Neural crest cell (in vitro differentiated cells): ENCODE results near the gene CALML6. TPM values are rescaled to one million over a fixed set of nuclear protein-coding genes. Genes with fewer than 3 reads are reported as not detected.

ENCODE experiments used
- DNase-seq: peaks from one replicate; pipeline ENCODE4 v3.0.0; 2021; ENCODE audit warnings: low read depth, mixed read lengths, low spot score
- H3K27ac Mint-ChIP-seq: one replicate; pipeline ENCODE4 v1.8.0; 2021; ENCODE audit warnings: mild to moderate bottlenecking, mixed read lengths; ENCODE audit not compliant: unreplicated experiment
- H3K27me3 Mint-ChIP-seq: 2 replicates; pipeline ENCODE4 v1.8.0; 2021; ENCODE audit warnings: low read depth, mild to moderate bottlenecking, mixed read lengths
- H3K36me3 Mint-ChIP-seq: 2 replicates; pipeline ENCODE4 v1.8.0; 2021; ENCODE audit warnings: low read depth, mild to moderate bottlenecking, mixed read lengths
- H3K4me1 Mint-ChIP-seq: 2 replicates; pipeline ENCODE4 v1.8.0; 2021; ENCODE audit warnings: mixed read lengths
- H3K4me3 Mint-ChIP-seq: one replicate; pipeline ENCODE4 v1.8.0; 2021; ENCODE audit warnings: mild to moderate bottlenecking, mixed read lengths
- H3K9me3 Mint-ChIP-seq: 2 replicates; pipeline ENCODE4 v1.8.0; 2021; ENCODE audit warnings: mixed read lengths
- total RNA-seq: library from RNA; stranded (reverse); gene quantifications from 2 replicates; pipeline ENCODE4 v1.2.1, GENCODE V29; 2021
- TF ChIP-seq, protein P1 (sequence below): fragments of 200-600 bp; sonication (generic); conservative IDR thresholded peaks from 2 replicates; pipeline ENCODE4 v1.5.0; 2021; ENCODE audit warnings: antibody characterized with exemption, mild to moderate bottlenecking

Gene CALML6
- total RNA-seq, 1 donor from 2014 or later: 0.63 TPM

DNA sequence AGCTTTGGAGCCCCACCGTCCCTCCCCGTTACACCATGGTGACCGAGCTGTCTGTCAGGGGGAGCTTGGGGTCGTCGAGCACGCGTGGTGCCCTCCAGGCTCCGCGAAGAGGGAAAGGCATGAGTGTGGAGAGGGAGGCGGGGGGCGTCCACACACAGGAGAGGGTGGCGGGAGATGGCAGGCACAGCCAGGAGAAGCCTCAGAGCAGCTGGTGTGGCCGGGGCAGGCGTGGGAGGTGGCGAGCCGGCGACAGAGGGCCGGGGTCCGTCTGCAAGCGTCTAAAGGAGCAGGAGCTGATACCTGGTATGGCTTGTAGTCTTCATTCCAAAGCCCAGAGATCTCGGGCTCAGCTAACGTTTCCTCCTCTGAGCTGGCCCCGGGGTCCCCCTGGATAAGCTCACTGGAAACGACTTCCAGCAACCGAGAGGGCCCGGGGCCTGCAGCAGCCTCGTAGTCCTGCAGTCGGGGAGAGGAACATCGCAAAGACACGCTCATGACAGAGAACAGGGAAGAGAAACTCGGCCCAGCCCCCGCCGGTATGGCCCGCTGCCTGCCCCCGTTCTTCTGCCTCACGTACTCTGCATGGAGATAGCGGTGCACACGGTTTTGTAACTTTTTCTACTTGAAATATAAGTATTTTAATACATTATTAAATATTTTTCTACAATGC, 51.1 kb downstream of the CALML6 start:
- Mint-ChIP-seq H3K4me3 (no peak overlapping the region), H3K27me3 (no peaks in the 10 kb centered on the region), H3K36me3 (no peaks in the 10 kb centered on the region), H3K9me3 (no peaks in the 10 kb centered on the region), H3K4me1 (peaks cover 7% of the 10 kb centered on the region), H3K27ac (no peak overlapping the region)
- TF ChIP-seq, protein P1, sequence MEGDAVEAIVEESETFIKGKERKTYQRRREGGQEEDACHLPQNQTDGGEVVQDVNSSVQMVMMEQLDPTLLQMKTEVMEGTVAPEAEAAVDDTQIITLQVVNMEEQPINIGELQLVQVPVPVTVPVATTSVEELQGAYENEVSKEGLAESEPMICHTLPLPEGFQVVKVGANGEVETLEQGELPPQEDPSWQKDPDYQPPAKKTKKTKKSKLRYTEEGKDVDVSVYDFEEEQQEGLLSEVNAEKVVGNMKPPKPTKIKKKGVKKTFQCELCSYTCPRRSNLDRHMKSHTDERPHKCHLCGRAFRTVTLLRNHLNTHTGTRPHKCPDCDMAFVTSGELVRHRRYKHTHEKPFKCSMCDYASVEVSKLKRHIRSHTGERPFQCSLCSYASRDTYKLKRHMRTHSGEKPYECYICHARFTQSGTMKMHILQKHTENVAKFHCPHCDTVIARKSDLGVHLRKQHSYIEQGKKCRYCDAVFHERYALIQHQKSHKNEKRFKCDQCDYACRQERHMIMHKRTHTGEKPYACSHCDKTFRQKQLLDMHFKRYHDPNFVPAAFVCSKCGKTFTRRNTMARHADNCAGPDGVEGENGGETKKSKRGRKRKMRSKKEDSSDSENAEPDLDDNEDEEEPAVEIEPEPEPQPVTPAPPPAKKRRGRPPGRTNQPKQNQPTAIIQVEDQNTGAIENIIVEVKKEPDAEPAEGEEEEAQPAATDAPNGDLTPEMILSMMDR: no peak
- no peak for DNase-seq

Other genes with a start within 250 kb of the CALML6 start
- 96.3 and 99.0 TPM in 2 replicates for gene SLC35E2B, start 222.5 kb upstream of the CALML6 start, total RNA-seq
- 47.8 and 48.9 TPM in 2 replicates for gene CDK11A, start 190.9 kb upstream of the CALML6 start, total RNA-seq
- 88.4 and 91.9 TPM in 2 replicates for gene NADK, start 136.8 kb upstream of the CALML6 start, total RNA-seq
- gene GNB1, start 24.2 kb upstream of the CALML6 start, total RNA-seq: 470 and 474 TPM in 2 replicates
- gene TMEM52, start 4.0 kb downstream of the CALML6 start, total RNA-seq: 3.7 and 4.6 TPM in 2 replicates
- 0.12 and 0.32 TPM in 2 replicates for gene CFAP74, start 88.5 kb downstream of the CALML6 start, total RNA-seq
- 0.18 and 0.54 TPM in 2 replicates for gene GABRD, start 104.1 kb downstream of the CALML6 start, total RNA-seq
- 8.6 and 10.6 TPM in 2 replicates for gene PRKCZ, start 135.2 kb downstream of the CALML6 start, total RNA-seq